ENCODE measurements around the gene COX6B2. TPM values are rescaled to one million over a fixed set of nuclear protein-coding genes. Genes with fewer than 3 reads are reported as not detected.

COX6B2 gene
- total and polyA plus RNA-seq, 2 of the 8 experiments (the other 6 are each of a cell fraction or from before 2014, with no cell fraction given) = 4.9 to 6.4 TPM

- CTCF ChIA-PET (ENCODE audit: partially characterized antibody) = interaction anchor here (0.6 to 5.1 kb wide), 6 partner anchors 9 to 51 kb away, joined by 3 to 33 read pairs (median 4); no protein-coding TSS in a partner anchor
- 96% methylated on average over 9 of the region's 9 CpGs; no CpG with 5 or more reads in 1 of the 2 experiments for WGBS, 2 experiments (ENCODE audit: extremely low coverage in 1 of 2, insufficient coverage in 1 of 2, insufficient read length in 1 of 2, insufficient replicate concordance in 2 of 2, low coverage in 1 of 2, low lambda C conversion rate in 2 of 2, missing lambda C conversion rate in 1 of 2)
Observed at GRCh38 chr19:55311397-55311796, 43.1 kb downstream of the COX6B2 start.

More at GRCh38 chr19:55311397-55311796, 43.1 kb downstream of the COX6B2 start:
- FAIRE-seq = no peak
- no peaks in the 10 kb centered on the region for H3K4me1 ChIP-seq (replicated peaks in 1 of 4; ENCODE audit: control insufficient read depth in 3 of 4, insufficient read depth in 4 of 4, low read length in 3 of 4)
- H3K79me2 ChIP-seq (ENCODE audit: control insufficient read depth in 1 of 2, insufficient read depth in 2 of 2, low read length in 2 of 2) = no peaks in the 10 kb centered on the region
- H3K4me3 ChIP-seq (ENCODE audit: extremely low read depth in 1 of 4, insufficient read depth in 2 of 4, low read depth in 3 of 4, low read length in 4 of 4) = no peak overlapping the region
- H2AK5ac ChIP-seq (ENCODE audit: low read depth, low read length) = no peak overlapping the region
- TF ChIP-seq POLR2AphosphoS5 (IDR thresholded peaks at IDR 0.05; ENCODE audit: low read depth, low read length) (0 out of 2 replicates have a peak, but pooled peaks have one; percentile 51), POU5F1 (IDR thresholded peaks at IDR 0.05; ENCODE audit: low read depth, low read length) (no peak)
- peaks cover 13 to 26% (median 22%) of the 10 kb centered on the region in 4 experiments for H3K36me3 ChIP-seq (ENCODE audit: control insufficient read depth in 2 of 4, insufficient read depth in 4 of 4, low read length in 3 of 4)
- H4K8ac ChIP-seq (ENCODE audit: extremely low read depth, insufficient read depth, low read length) = no peak overlapping the region
- no peak overlapping the region for H3K4me2 ChIP-seq (ENCODE audit: insufficient read depth in 1 of 2, low read depth in 2 of 2, low read length in 2 of 2)
- H3K14ac ChIP-seq (ENCODE audit: insufficient read length) = no peak overlapping the region
- POLR2A ChIA-PET (ENCODE audit: partially characterized antibody) = interaction anchor here (0.6 to 4.4 kb wide), 9 partner anchors 9 to 157 kb away, joined by 3 to 32 read pairs (median 5); partner anchors contain the start of genes RPL28 and TMEM238
- H4K20me1 ChIP-seq (replicated peaks in 1 of 2; ENCODE audit: control insufficient read depth in 1 of 2, insufficient read depth in 2 of 2, low read length in 2 of 2) = no peaks in the 10 kb centered on the region
- no peak overlapping the region for H2BK5ac ChIP-seq (ENCODE audit: low read depth, low read length)
- H4K91ac ChIP-seq (replicated peaks; ENCODE audit: insufficient read length, low read length) = no peak overlapping the region
- no peak overlapping the region for H2BK20ac ChIP-seq (ENCODE audit: low read length)
- H3K27me3 ChIP-seq (replicated peaks in 1 of 4; ENCODE audit: control insufficient read depth in 3 of 4, extremely low read depth in 1 of 4, insufficient read depth in 3 of 4, low read length in 3 of 4) = no peaks in the 10 kb centered on the region
- H2BK120ac ChIP-seq (replicated peaks; ENCODE audit: low read depth, low read length) = no peak overlapping the region
- H3K9me3 ChIP-seq (ENCODE audit: insufficient read depth in 2 of 2, low read depth in 1 of 2, low read length in 1 of 2) = no peaks in the 10 kb centered on the region
- H3K27ac ChIP-seq (ENCODE audit: low read depth, low read length) = no peak overlapping the region
- no peak overlapping the region for H2AFZ ChIP-seq (ENCODE audit: low read length)
- no peaks in the 10 kb centered on the region for H3K79me1 ChIP-seq (ENCODE audit: low read depth, low read length)
- no peak overlapping the region for H3K23ac ChIP-seq (ENCODE audit: insufficient read length)
- H3K23me2 ChIP-seq (ENCODE audit: low read depth, low read length) = no peaks in the 10 kb centered on the region
- no peak overlapping the region for H3K18ac ChIP-seq (ENCODE audit: extremely low read depth, low read length)
- no peak overlapping the region for H2BK15ac ChIP-seq (ENCODE audit: low read length)
- no peak overlapping the region for H4K5ac ChIP-seq (ENCODE audit: insufficient read length, low read depth, low read length)
- no peak overlapping the region for H3K9ac ChIP-seq (replicated peaks in 1 of 4; ENCODE audit: extremely low read depth in 1 of 4, low read depth in 3 of 4, low read length in 3 of 4)
- DNase-seq (ENCODE audit: low read depth in 1 of 2, low spot score in 2 of 2) = no peak
- no peak overlapping the region for H3K56ac ChIP-seq (replicated peaks; ENCODE audit: insufficient read length, low read depth, low read length)
- no peak overlapping the region for H3K4ac ChIP-seq (replicated peaks; ENCODE audit: insufficient read length, low read depth, low read length)
- no peak overlapping the region for H2BK12ac ChIP-seq (ENCODE audit: low read depth, low read length)

Data from H1 (cell line).